GM12891 (cell line): ENCODE results near the gene TEX28.
A peak's percentile ranks its signal among the peaks of the same experiment; 100 is the strongest.
"Not testable (repeated sequence)": the region's sequence is repeated elsewhere in the genome, so short reads cannot be mapped to it uniquely, and the experiment has no call there.

Source experiments
- DNase-seq: peaks from one replicate; pipeline ENCODE4 v3.0.0; 2011; ENCODE audit warnings: low spot score; ENCODE audit not compliant: insufficient read length
- FAIRE-seq: peaks from 2 replicates; lab custom pipeline; 2011; peaks lifted over from hg19 to GRCh38; lab: Jason Lieb, UNC
- PAX5 ChIP-seq: IDR thresholded peaks from 2 replicates; pipeline ENCODE4 v1.6.1; 2011; ENCODE audit warnings: low read length, moderate library complexity, mild to moderate bottlenecking; ENCODE audit not compliant: insufficient read depth, severe bottlenecking
- POLR2A ChIP-seq: IDR thresholded peaks from 2 replicates; pipeline ENCODE4 v1.6.1; 2011; ENCODE audit warnings: low read depth, low read length, control low read depth
- POLR2AphosphoS5 ChIP-seq: IDR thresholded peaks from 2 replicates; pipeline ENCODE4 v1.6.1; 2011; ENCODE audit warnings: low read depth, low read length, control low read depth
- POU2F2 ChIP-seq: IDR thresholded peaks from 2 replicates; pipeline ENCODE4 v1.6.1; 2011; ENCODE audit warnings: low read depth, mild to moderate bottlenecking, control low read depth, low read length, moderate library complexity
- SPI1 ChIP-seq: IDR thresholded peaks from 2 replicates; pipeline ENCODE4 v1.6.1; 2011; ENCODE audit warnings: low read depth, low read length, control low read depth
- TAF1 ChIP-seq: IDR thresholded peaks from 2 replicates; pipeline ENCODE4 v1.6.1; 2011; ENCODE audit warnings: low read depth, low read length, control low read depth

The TEX28 gene

GRCh38 chrX:154310616-154311536, 16.0 kb upstream of the TEX28 start:
- TF ChIP-seq TAF1 (no peak), POLR2A (no peak), POU2F2 (no peak)
- FAIRE-seq (peak; percentile 81), DNase-seq (no peak)

DNA sequence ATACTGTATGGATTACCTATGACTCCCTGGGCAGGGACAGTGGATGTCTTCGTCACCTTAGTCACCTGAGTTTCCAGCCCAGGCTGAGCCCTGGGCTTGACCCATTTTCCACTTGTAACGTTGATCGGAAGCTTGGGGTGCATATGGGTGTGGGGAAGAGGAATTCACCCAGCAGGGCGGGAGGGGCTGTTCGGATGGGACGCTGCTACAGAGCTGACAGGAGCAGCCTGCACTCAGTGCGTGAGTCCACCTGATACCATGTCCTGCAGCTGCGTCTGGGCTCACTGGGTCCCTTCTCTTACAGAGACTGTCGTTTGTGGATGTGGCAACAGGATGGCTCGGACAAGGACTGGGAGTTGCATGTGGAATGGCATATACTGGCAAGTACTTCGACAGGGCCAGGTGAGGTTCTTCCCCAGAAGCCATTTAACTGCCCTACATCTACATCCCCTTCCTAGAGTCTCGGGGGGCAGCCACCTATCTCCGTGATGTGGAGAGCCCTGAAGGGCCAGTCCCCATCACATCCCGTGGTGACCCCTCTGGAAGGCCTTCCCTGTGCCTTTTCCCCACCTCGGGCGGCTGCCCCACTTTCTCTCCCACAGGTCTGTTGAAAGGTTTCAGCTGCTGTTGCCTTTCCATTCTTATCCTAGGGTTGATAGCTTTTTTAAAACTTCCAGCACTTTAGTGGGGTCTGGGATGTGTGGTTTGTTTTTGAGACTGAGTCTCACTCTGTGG, 14.3 kb upstream of the TEX28 start:
- TF ChIP-seq TAF1 (no peak), POU2F2 (no peak), SPI1 (no peak), PAX5 (no peak), POLR2AphosphoS5 (no peak), POLR2A (no peak)
- no peak for DNase-seq
- FAIRE-seq: no peak

DNA sequence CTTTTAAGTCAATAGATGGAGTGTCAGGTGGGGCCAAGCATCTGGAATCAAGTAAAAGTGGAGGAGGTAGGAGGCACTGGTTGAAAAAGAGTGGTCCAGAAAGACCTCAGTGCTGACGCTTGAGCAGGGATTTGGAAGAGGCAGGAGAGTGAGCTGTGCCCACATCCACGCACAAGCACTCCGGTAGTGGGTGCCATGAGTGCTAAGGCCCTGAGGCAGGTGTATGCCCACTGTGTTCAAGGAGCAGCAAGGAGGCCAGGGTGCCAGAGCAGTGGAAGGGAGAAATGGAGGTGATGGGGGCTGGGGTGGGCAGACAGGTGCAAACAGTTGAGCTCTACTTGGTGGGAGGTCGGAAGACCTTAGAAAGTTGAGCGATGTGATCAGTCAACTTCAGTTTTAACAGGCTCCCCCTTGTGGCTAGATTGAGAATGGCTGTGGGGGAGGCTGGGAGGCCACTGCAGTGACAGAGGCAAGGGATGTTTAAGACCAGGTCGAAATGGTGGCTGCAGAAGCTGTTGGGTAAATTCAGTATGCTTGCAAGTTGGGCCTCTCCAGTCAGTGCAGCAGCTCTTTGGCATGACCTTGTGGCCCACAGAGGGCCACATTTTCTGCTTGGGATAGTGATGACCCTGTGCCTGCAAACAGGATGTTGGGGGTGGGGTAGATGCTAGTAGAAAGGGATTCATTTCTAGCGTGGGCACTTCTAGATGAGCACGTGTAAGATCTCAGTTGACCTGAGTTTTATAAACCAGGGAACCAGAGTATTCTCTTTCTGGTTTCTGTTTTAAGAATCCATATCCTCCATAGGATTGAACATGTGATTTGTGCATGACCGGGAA, 13.4 kb upstream of the TEX28 start:
- TF ChIP-seq POLR2AphosphoS5: no peak
- no peak for TF ChIP-seq POU2F2
- TF ChIP-seq POLR2A: no peak
- TF ChIP-seq PAX5: no peak
- no peak for TF ChIP-seq TAF1
- TF ChIP-seq SPI1: no peak
- peak; percentile 97 for FAIRE-seq
- peak; percentile 37 for DNase-seq

- no peak for DNase-seq
- TF ChIP-seq TAF1: no peak
- no peak for TF ChIP-seq POLR2AphosphoS5
- TF ChIP-seq PAX5: no peak
- no peak for TF ChIP-seq POU2F2
- TF ChIP-seq POLR2A: no peak
- no peak for TF ChIP-seq SPI1
- peak; percentile 38 for FAIRE-seq
Measured at GRCh38 chrX:154307202-154307601, 12.3 kb upstream of the TEX28 start.

DNA sequence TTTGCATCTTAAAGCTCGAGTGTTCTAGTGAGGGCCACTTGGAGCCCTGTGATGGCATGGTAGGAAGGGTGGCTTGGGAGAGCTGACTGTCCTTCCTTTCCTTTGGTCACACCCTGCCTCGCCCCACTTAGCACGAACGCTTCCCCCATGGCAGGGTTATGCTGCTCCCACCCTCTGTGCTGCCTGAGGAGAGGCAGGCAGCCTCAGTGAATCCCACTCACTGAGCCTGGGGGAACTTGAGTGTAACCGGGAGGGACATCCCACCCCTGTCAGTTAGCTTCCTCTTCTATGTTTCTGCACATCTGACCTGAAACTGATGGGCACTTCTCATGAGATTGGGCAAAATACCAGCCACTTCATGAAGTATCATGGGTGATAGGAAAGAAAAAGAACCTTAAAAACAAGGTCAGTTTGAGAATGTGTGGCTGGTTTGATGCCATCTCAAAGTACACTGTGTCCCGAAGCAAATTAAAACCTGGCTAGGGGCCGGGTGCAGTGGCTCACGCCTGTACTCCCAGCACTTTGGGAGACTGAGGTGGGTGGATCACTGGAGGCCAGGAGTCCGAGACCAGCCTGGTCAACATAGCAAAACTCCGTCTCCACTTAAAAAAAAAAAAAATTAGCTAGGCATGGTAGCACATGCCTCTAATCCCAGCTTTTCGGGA, 10.7 kb upstream of the TEX28 start:
- no peak for TF ChIP-seq PAX5
- no peak for TF ChIP-seq POLR2A
- TF ChIP-seq POU2F2: no peak
- TF ChIP-seq POLR2AphosphoS5: no peak
- TF ChIP-seq SPI1: no peak
- no peak for TF ChIP-seq TAF1
- FAIRE-seq: no peak

DNA sequence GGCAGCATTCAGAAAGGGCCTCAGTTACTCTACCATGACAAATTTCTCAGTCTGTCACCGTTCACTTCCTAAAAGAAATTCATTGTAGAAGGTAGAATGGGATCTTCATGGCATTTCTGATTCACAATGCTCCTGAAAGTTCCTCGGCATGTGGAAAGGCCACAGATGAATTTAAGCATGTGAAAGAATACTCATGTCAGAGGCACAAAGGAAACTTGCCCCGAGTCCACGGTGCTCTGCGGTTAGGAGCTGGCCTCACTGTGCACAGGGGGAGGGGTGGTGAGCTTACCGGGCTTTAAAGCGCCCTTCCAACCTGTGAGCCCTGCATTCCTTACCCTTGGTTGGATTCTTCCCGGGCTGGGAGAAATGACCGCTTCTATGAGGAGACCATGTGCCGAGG, 9.9 kb upstream of the TEX28 start:
- FAIRE-seq (no peak), DNase-seq (no peak)
- no peak for TF ChIP-seq PAX5
- no peak for TF ChIP-seq POU2F2
- no peak for TF ChIP-seq POLR2A
- no peak for TF ChIP-seq SPI1
- no peak for TF ChIP-seq TAF1
- TF ChIP-seq POLR2AphosphoS5: no peak

More for the DNA sequence above, 10.7 kb upstream of the TEX28 start:
- DNase-seq: no peak

DNA sequence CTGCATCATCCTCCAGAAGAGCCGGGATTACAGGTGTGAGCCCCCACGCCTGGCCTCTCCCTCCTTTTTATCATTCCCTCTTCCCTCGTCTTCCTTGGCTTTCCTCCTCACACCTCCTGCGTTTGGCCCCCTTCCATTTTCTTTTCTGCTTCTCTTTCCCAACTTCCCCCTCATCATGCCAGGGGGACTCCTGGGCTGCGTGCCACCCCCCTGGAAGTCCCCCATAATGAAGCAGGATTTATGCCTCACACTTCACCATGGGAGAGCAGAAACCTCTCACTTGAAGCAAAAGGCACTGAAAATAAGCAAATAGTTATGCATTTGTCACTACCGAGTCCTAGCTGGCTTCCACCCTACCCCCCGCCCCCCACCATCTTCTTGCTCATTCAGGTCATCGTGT, 8.6 kb upstream of the TEX28 start:
- FAIRE-seq (no peak), DNase-seq (no peak)
- TF ChIP-seq POLR2A (no peak), POLR2AphosphoS5 (no peak), TAF1 (no peak), PAX5 (no peak)

DNA sequence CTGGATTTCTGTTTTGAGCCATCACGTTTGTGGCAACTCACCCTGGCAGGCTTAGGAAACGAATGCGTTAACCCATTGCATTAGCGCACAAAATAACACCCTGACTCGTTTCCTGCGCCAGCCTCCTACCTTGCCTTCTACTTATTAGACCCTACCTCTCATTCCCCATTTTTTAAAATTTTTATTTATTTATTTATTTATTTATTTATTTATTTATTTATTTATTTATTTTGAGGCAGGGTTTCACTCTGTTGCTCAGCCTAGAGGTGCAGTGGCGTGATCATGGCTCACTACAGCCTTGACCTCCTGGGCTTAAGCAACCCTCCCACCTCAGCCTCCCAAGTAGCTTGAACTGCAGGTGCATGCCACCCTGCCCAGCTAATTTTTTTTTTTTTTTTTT, 8.1 kb upstream of the TEX28 start:
- not testable (repeated sequence) for FAIRE-seq, DNase-seq

- DNase-seq (no peak), FAIRE-seq (no peak)
- TF ChIP-seq SPI1: no peak
- no peak for TF ChIP-seq POU2F2
- TF ChIP-seq POLR2AphosphoS5: no peak
- TF ChIP-seq PAX5: no peak
- TF ChIP-seq POLR2A: no peak
- TF ChIP-seq TAF1: no peak
Measured at GRCh38 chrX:154300816-154301215, 5.9 kb upstream of the TEX28 start.
